ENCODE measurements around the gene OSCP1. TPM values are rescaled to one million over a fixed set of nuclear protein-coding genes. Genes with fewer than 3 reads are reported as not detected.

The OSCP1 gene
- total and polyA plus RNA-seq, 2 experiments from 2014 or later = 2.2 to 2.6 TPM

DNA sequence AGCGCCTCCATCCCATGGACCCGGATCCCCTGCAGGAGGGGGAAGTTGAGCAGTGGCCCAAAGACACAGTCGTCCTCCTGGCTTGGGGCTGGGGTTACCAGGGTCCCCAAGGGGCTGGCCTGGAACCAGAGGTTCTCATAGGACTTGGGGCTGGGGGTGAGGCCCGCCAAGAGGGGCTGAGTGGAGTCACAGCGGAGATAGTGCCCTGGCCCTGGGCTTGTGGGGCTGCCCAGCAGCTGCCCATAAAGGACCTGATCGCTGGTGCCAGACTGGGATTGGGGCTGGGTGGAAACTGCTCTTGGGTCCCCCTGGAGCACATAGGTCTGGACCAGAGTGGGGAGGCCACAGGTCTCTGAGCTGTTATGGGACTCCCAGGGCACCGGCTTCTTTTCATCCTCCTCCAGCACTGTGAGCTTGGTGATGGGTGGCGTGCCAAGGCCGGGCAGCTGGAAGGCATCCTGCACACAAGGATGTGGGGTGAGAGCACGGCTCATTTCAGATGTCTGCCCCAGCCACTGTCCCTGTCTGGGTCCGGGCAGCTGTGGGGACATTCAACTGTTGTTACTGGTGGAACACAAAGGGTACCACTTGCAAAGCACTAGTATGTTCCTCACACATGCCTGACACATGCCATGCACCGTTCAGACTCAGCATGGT lies 16.2 kb upstream of the OSCP1 start:
- Mint-ChIP-seq H3K27ac (no peak overlapping the region), H3K9me3 (no peaks in the 10 kb centered on the region), H3K36me3 (ENCODE audit: low read depth) (peaks cover 15% of the 10 kb centered on the region; the same call in 2 of the 3 replicates), H3K4me1 (peaks cover 23% of the 10 kb centered on the region), H3K27me3 (ENCODE audit: insufficient read depth, low read depth, poor library complexity) (peaks cover 42% of the 10 kb centered on the region), H3K4me3 (no peak overlapping the region)
- H3K4me2 ChIP-seq = no peak overlapping the region
- no peak overlapping the region for H2AFZ ChIP-seq
- H3K4me1 ChIP-seq (ENCODE audit: insufficient read depth) = peaks cover 12% of the 10 kb centered on the region; the same call in 1 of the 2 replicates
- H3K79me2 ChIP-seq (replicated peaks; ENCODE audit: insufficient read depth) = peaks cover 7% of the 10 kb centered on the region; the same call in 1 of the 2 replicates
- no peak for DNase-seq (ENCODE audit: low spot score)
- peaks cover 5% of the 10 kb centered on the region for H3F3A ChIP-seq (replicated peaks; ENCODE audit: low read depth)
- H4K20me1 ChIP-seq (replicated peaks; ENCODE audit: insufficient read depth) = 0 out of 2 replicates have a peak, but pooled peaks cover 5% of the 10 kb centered on the region
- TF ChIP-seq, protein P1, sequence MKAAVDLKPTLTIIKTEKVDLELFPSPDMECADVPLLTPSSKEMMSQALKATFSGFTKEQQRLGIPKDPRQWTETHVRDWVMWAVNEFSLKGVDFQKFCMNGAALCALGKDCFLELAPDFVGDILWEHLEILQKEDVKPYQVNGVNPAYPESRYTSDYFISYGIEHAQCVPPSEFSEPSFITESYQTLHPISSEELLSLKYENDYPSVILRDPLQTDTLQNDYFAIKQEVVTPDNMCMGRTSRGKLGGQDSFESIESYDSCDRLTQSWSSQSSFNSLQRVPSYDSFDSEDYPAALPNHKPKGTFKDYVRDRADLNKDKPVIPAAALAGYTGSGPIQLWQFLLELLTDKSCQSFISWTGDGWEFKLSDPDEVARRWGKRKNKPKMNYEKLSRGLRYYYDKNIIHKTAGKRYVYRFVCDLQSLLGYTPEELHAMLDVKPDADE (IDR thresholded peaks at IDR 0.05) = no peak
- no peak for TF ChIP-seq EZH2 (IDR thresholded peaks at IDR 0.05; ENCODE audit: low read depth, unreplicated experiment)
- no peak for TF ChIP-seq ZNF114 (CRISPR knock-in tag; IDR thresholded peaks at IDR 0.05)
- TF ChIP-seq CREB1 (CRISPR knock-in tag; IDR thresholded peaks at IDR 0.05; ENCODE audit: low read depth) = no peak
- H3K9me2 ChIP-seq (ENCODE audit: insufficient read depth) = no peaks in the 10 kb centered on the region
- peaks cover 50% of the 10 kb centered on the region for H3K27me3 ChIP-seq (ENCODE audit: insufficient read depth)
- ATAC-seq = no peak
- H3K36me3 ChIP-seq (ENCODE audit: insufficient read depth) = peaks cover 4% of the 10 kb centered on the region; the same call in 1 of the 2 replicates
- H3K27ac ChIP-seq (ENCODE audit: low read depth) = no peak overlapping the region
- H3K4me3 ChIP-seq = no peak overlapping the region

DNA sequence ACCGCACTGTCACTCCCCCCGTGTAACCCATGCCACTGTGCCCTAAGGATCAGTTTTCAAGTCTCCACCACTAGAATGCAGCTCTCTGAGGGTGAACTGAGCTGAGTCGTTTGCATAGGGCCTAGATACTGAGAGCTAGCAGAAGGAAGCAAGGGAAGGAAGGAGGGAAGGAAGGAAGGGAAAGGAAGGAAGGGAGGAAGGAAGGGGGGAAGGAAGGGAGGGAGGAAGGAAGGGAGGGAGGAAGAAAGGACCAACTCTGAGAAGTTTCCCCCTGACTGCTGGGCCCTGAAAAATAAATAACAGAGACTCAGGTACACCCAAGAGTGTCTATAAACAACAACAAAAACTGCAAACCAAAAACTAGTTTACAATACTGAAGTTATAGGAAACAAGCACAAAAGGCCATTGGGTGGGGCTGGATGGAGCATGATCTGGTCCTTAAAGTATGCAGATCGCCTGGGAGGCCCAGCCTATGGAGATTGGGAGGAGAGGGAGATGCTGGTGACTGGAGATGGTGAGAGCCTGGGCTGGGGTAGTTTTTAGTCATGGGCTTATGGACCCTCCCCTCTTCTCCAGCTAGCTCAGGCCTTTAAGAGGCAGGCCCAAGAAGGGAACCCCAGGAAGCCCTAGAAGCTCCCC lies 15.6 kb upstream of the OSCP1 start:
- Histone ChIP-seq H3K27me3 (ENCODE audit: insufficient read depth) (peaks cover 50% of the 10 kb centered on the region), H3K4me1 (ENCODE audit: insufficient read depth) (peaks cover 12% of the 10 kb centered on the region; the same call in 1 of the 2 replicates), H3K9me2 (ENCODE audit: insufficient read depth) (no peaks in the 10 kb centered on the region), H2AFZ (no peak overlapping the region), H3F3A (replicated peaks; ENCODE audit: low read depth) (peaks cover 5% of the 10 kb centered on the region), H3K36me3 (ENCODE audit: insufficient read depth) (peaks cover 5% of the 10 kb centered on the region; the same call in 1 of the 2 replicates), H3K4me3 (no peak overlapping the region), H3K79me2 (replicated peaks; ENCODE audit: insufficient read depth) (peaks cover 7% of the 10 kb centered on the region; the same call in 1 of the 2 replicates), H3K27ac (ENCODE audit: low read depth) (no peak overlapping the region), H3K4me2 (peak overlapping the region; percentile 75), H4K20me1 (replicated peaks; ENCODE audit: insufficient read depth) (0 out of 2 replicates have a peak, but pooled peaks cover 5% of the 10 kb centered on the region)
- Mint-ChIP-seq H3K9me3 (no peaks in the 10 kb centered on the region), H3K4me1 (peaks cover 23% of the 10 kb centered on the region), H3K36me3 (ENCODE audit: low read depth) (peaks cover 20% of the 10 kb centered on the region), H3K27me3 (ENCODE audit: insufficient read depth, low read depth, poor library complexity) (peaks cover 42% of the 10 kb centered on the region), H3K4me3 (peak overlapping the region; percentile 97; the same call in 2 of the 3 replicates), H3K27ac (no peak overlapping the region)
- no peak for ATAC-seq
- no peak for DNase-seq (ENCODE audit: low spot score)
- TF ChIP-seq NANOG (IDR thresholded peaks at IDR 0.05; ENCODE audit: borderline replicate concordance) = no peak
- TF ChIP-seq, protein P1 (IDR thresholded peaks at IDR 0.05) = no peak
- TF ChIP-seq EZH2 (IDR thresholded peaks at IDR 0.05; ENCODE audit: low read depth, unreplicated experiment) = no peak
- no peak for TF ChIP-seq EZH2phosphoT487 (IDR thresholded peaks at IDR 0.05; ENCODE audit: unreplicated experiment)
- TF ChIP-seq CREB1 (CRISPR knock-in tag; IDR thresholded peaks at IDR 0.05; ENCODE audit: low read depth) = no peak
- no peak for TF ChIP-seq STAT1 (IDR thresholded peaks at IDR 0.05; ENCODE audit: unreplicated experiment)
- TF ChIP-seq, protein P2, sequence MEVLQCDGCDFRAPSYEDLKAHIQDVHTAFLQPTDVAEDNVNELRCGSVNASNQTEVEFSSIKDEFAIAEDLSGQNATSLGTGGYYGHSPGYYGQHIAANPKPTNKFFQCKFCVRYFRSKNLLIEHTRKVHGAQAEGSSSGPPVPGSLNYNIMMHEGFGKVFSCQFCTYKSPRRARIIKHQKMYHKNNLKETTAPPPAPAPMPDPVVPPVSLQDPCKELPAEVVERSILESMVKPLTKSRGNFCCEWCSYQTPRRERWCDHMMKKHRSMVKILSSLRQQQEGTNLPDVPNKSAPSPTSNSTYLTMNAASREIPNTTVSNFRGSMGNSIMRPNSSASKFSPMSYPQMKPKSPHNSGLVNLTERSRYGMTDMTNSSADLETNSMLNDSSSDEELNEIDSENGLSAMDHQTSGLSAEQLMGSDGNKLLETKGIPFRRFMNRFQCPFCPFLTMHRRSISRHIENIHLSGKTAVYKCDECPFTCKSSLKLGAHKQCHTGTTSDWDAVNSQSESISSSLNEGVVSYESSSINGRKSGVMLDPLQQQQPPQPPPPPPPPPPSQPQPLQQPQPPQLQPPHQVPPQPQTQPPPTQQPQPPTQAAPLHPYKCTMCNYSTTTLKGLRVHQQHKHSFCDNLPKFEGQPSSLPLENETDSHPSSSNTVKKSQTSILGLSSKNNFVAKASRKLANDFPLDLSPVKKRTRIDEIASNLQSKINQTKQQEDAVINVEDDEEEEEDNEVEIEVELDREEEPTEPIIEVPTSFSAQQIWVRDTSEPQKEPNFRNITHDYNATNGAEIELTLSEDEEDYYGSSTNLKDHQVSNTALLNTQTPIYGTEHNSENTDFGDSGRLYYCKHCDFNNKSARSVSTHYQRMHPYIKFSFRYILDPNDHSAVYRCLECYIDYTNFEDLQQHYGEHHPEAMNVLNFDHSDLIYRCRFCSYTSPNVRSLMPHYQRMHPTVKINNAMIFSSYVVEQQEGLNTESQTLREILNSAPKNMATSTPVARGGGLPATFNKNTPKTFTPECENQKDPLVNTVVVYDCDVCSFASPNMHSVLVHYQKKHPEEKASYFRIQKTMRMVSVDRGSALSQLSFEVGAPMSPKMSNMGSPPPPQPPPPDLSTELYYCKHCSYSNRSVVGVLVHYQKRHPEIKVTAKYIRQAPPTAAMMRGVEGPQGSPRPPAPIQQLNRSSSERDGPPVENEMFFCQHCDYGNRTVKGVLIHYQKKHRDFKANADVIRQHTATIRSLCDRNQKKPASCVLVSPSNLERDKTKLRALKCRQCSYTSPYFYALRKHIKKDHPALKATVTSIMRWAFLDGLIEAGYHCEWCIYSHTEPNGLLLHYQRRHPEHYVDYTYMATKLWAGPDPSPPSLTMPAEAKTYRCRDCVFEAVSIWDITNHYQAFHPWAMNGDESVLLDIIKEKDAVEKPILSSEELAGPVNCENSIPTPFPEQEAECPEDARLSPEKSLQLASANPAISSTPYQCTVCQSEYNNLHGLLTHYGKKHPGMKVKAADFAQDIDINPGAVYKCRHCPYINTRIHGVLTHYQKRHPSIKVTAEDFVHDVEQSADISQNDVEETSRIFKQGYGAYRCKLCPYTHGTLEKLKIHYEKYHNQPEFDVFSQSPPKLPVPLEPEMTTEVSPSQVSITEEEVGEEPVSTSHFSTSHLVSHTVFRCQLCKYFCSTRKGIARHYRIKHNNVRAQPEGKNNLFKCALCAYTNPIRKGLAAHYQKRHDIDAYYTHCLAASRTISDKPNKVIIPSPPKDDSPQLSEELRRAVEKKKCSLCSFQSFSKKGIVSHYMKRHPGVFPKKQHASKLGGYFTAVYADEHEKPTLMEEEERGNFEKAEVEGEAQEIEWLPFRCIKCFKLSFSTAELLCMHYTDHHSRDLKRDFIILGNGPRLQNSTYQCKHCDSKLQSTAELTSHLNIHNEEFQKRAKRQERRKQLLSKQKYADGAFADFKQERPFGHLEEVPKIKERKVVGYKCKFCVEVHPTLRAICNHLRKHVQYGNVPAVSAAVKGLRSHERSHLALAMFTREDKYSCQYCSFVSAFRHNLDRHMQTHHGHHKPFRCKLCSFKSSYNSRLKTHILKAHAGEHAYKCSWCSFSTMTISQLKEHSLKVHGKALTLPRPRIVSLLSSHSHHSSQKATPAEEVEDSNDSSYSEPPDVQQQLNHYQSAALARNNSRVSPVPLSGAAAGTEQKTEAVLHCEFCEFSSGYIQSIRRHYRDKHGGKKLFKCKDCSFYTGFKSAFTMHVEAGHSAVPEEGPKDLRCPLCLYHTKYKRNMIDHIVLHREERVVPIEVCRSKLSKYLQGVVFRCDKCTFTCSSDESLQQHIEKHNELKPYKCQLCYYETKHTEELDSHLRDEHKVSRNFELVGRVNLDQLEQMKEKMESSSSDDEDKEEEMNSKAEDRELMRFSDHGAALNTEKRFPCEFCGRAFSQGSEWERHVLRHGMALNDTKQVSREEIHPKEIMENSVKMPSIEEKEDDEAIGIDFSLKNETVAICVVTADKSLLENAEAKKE (CRISPR knock-in tag; IDR thresholded peaks at IDR 0.05) = no peak
- TF ChIP-seq ZNF114 (CRISPR knock-in tag; IDR thresholded peaks at IDR 0.05) = no peak
